Adipose tissue (tissue), 3 donors: ENCODE results near the gene MAST2. TPM values are rescaled to one million over a fixed set of nuclear protein-coding genes. Genes with fewer than 3 reads are reported as not detected.

ENCODE experiments used
- H3K27ac ChIP-seq: one replicate; pipeline ENCODE4 v1.5.1; 2013; ENCODE audit warnings: low read depth, low read length
- WGBS, 3 donors: extraction: QIAGEN DNeasy Blood & Tissue Kit; methylation state at CpG; one replicate each; pipeline ENCODE4 v1.1.7; 2013; 5-methylcytosine and 5-hydroxymethylcytosine counted together
- polyA plus RNA-seq, 3 donors: library from polyadenylated mRNA; stranded (reverse); fragments of 200-250 nt; gene quantifications; one replicate each; pipeline ENCODE4 v1.2.3, GENCODE V29; 2013
- donor health status: healthy with polysubstance abuse.
- donor health status: Bipolar disorder and iron deficiency.
- donor health status: healthy.

The MAST2 gene
- polyA plus RNA-seq, 3 donors = 4.4 to 11.4 (median 7.7) TPM

DNA sequence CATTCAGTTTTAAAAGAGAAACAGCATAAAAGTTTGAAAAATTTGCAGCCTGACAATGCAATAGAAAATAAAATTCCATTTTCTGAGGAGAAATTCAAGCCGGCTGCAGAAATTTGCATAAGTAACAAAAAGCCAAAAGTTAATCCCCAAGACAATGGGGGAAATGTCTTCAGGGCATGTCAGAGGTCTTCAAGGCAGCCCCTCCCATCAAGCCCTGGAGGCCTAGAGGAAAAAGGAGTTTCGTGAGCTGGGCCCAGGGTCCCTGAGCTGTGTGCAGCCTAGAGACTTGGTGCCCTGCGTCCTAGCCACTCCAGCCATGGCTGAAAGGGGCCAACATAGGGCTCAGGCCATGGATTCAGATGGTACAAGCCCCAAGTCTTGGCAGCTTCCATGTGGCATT lies 254.4 kb downstream of the MAST2 start:
- no peak overlapping the region for H3K27ac ChIP-seq
- 96 to 98% (median 98%) methylated on average over 3 of the region's 3 CpGs for WGBS, 3 donors

DNA sequence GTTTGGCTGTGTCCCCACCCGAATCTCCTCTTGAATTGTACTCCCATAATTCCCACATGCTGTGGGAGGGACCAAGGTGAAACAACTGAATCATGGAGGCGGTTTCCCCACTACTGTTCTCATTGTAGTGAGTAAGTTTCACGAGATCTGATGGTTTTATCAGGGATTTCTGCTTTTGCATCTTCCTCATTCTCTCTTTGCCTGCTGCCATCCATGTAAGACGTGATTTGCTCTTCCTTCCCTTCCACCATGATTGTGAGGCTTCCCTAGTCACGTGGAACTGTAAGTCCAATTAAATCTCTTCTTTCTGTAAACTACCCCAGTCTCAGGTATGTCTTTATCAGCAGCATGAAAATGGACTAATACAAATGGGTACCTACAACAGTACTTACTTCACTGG lies 255.5 kb downstream of the MAST2 start:
- H3K27ac ChIP-seq = no peak overlapping the region
- 90 to 91% (median 90%) methylated on average over 5 of the region's 5 CpGs for WGBS, 3 donors

DNA sequence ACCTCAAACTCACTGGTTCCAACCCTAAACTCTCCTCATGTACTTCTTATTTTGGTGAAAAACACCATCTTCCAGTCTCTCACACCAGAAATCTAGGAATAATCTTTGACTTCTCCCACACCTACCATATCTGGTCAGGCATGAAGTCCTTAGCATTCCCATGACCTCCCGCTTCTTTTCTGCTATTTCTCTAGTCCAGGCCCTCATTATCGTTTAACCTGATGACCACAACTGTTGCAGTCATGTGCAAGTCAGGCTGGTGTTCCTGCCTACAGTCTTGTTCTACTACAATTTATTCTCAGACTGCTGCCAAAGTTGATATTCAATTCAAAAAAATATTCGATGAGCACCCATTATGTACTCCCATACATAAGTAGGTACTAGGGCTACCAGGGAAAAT lies 257.7 kb downstream of the MAST2 start:
- no peak overlapping the region for H3K27ac ChIP-seq
- 63 to 74% (median 65%) methylated on average over 3 of the region's 3 CpGs for WGBS, 3 donors

DNA sequence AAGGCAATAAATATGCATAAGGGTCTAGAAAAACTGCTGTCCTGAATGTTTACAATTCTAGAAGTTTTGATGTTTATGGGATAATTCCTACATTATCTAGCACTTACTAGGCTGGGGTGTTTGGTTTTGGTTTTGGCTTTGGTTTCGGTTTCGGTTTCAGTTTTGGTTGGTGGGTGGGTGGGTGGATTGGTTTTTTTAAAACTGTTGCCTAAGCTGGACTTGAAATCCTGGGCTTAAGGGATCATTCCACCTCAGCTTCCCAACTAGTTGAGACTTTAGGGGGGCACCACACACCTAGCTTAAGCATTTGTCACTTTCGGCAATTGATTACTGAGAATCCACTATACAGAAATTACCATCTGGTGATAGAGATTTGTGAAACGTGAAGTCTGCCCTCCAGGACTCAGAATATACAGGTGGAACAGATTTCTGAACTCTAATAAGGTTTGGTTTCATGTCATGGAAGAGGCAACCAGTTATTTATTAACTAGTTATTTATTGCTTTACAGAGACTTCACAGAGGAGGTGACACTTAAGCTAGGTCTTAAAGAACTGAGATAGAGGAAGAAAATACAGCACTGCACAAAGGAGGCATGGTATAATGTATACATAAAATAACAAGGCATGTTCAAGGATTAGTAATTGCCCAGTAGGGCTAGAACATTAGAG lies 259.4 kb downstream of the MAST2 start:
- 74 to 79% (median 77%) methylated on average over 4 of the region's 4 CpGs for WGBS, 3 donors
- H3K27ac ChIP-seq = no peak overlapping the region

DNA sequence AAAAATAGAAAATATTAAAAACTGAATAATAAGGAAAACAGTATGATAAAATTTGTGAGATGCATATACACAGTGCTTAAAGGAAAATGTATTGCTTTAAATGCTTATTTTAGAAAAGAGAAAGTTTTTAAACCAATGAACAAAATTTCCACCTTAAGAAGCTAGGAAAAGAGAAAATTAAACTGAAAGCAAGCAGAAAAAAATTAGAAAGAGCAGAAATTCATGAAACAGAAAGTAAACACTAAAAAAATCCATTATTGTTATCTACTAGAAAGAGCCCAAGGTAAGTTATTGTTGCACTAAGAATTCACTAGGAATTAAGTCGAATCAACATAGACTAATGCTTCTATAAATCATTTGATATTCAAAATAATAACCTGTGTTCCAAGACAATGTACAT lies 261.3 kb downstream of the MAST2 start:
- H3K27ac ChIP-seq = no peak overlapping the region
- WGBS, 3 donors = 71 to 96% (median 88%) methylated on average over 1 of the region's 1 CpG

DNA sequence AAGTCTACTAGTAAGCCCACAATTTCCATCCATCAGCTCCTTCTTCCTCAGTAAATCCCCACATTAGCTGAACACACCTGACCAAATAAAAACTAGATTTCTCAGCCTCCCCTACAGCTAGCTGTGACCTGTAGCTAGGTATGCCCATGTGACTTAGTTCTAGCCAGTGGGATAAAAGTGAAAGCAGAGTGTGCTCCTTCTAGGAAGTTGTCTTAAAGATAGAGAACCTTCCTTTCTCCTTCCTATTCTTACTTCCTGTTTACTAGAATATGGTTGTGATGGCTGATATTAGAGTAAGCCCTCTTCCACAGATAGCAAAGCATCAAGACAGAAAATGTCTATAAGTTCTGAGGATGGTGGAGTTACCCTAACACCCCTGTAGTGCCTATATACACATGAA lies 262.0 kb downstream of the MAST2 start:
- H3K27ac ChIP-seq = no peak overlapping the region

DNA sequence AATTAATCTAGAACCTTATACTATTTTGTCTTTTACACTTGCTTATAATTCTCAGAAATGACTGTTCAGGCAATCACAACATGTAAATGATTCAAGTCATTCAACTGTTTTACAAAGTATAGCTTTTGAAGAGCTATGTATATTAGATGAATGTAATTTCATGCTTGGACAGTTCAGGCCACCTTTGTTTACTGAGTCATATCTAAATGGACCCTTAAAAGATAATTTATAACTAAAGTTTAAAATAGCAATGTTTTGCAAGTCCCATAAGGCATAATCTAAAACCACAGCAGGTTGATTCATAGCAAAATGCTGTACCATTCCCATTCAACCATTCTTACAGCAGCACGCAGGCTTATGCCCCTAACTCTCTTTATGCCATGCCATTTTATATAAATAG lies 264.2 kb downstream of the MAST2 start:
- 90 to 97% (median 96%) methylated on average over 1 of the region's 1 CpG for WGBS, 3 donors
- no peak overlapping the region for H3K27ac ChIP-seq

DNA sequence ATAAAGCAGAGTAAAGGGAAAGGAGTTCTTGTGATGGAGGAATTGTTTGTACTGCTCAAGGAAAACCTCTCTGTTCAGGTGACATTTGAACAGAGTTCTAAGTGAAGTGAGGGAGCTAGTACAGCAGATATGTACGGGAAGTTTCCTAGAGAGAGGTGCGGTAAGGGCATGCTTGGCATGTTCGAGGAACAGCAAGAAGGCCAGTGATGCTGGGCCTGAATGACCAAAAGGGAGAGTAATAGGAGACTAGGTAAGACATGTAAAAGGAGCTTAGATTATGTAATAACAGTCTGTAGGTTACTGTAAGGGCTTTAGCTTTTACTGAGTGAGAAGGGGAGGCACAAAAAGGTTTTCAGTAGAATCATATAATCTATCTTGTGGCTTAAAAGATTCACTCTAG lies 265.1 kb downstream of the MAST2 start:
- 86 to 91% (median 89%) methylated on average over 3 of the region's 3 CpGs for WGBS, 3 donors
- H3K27ac ChIP-seq = no peak overlapping the region

DNA sequence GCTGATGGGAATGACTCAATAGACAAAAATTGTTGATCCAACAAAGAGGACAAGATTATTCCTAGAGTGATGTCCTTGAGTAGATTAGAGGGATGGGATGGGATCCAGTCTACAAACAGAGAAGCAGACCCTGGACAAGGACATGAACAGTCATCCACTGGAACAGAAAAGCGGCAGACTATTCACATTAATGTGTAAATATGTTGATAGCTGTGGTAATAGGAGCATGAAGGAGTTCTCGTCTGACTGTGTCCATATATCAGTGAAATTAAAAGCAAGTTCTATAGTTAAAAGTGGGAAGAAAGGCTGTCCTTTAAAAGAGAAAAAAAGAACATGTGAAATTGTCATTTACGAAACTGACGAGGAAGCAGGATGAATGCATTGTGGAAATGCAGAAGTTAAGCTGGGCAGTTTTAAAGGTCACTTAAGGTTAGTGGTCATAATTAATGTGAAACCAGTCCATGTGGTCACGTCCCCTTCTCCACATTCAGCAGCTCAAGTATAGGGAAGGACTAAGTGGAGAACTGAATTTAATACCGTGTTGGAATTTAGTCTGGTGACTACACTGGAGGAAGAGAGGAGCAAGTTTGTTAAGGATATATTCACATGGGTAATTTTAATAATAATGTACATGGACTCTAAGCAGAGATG lies 266.9 kb downstream of the MAST2 start:
- WGBS, 3 donors = 59 to 80% (median 65%) methylated on average over 6 of the region's 6 CpGs
- no peak overlapping the region for H3K27ac ChIP-seq

DNA sequence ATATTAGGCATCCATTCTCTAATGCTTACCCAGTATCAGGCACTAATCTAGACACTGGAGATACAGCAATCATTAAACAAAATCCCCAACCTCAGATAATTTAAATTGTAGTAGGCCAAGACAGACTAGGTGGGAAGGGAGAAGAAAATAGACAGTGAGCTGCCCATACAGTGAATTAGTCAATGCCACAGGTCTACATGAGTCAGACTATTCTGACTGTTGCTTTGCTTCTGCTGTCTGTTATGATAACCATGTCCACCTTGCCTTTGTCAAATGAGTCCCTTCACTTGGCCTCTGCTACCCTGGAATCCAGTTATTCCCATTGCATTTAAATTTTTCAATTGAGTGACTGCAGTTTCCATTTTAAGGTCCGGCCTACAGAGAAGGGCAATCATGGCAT lies 269.6 kb downstream of the MAST2 start:
- H3K27ac ChIP-seq = no peak overlapping the region
- 97 to 100% (median 98%) methylated on average over 1 of the region's 1 CpG for WGBS, 3 donors

DNA sequence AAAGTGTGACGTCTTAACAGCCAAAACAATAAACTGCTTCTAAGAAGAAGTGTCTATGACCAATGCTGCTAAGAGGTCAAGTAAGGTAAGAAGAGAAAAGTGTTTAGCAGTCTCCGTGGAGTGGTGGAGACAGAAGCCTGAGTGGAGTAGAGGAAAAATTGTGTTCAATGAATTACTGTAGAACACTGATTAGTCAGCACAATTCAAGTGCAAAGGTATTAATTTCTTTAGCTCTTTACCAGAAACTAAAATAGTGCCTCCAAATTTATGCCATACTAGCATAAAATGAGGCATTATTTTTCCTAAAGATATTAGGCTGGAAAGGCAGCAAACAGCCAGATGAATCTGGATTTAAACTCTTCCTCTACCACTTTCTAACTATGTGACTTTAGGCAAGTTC lies 272.9 kb downstream of the MAST2 start:
- 75 to 85% (median 81%) methylated on average over 2 of the region's 2 CpGs for WGBS, 3 donors
- no peak overlapping the region for H3K27ac ChIP-seq

DNA sequence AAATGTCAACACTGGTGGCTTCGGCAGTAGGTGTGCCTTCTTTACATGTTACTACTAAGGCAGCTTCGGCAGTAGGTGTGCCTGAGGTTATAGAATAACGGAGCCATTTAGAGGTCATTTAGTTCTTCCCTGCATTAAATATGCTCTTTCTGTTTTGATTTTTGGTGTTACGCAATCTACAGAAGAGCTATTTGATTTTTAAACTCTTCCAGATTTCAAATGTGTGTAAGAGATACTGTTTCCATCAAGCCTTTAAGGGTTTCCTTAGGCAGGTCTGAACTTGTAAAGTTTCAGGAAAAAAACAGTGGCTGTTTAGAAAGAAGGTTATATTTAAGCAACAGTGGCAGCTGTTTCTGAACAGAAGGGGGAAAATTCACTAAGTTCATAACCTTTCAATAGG lies 274.2 kb downstream of the MAST2 start:
- H3K27ac ChIP-seq = no peak overlapping the region
- WGBS, 3 donors = 87 to 98% (median 96%) methylated on average over 4 of the region's 4 CpGs

DNA sequence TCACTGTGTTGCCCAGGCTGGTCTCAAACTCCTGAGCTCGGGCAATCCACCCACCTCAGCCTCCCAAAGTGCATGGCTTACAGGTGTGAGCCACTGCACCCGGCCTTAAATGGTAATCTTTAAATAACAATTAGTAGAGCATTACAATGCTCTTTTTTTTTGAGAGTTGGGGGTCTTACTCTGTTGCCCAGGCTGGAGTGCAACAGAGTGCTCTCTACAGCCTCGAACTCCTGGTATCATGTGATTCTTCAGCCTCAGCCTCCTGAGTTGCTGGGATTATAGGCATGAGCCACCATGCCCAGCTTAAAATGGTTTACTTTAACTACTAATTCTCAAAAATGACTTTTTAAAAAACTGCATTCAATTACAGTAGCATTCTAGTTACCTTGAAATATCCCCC lies 276.8 kb downstream of the MAST2 start:
- H3K27ac ChIP-seq = no peak overlapping the region
- WGBS, 3 donors = 80 to 89% (median 87%) methylated on average over 3 of the region's 3 CpGs

DNA sequence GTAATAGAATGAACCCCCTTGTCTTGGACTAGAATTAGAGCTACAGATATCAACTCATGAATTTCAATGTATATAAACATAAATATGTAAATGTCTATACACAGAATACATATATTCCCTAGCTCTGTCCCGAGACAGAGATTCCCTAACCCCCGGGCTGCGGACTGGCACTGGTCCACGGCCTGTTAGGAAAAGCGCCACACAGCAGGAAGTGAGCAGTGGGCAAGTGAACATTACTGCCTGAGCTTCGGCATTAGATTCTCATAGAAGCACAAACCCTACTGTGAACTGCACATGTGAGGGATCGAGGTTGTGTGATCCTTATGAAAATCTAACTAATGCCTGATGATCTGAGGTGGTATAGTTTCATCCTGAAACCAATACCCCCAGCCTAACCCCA lies 277.8 kb downstream of the MAST2 start:
- no peak overlapping the region for H3K27ac ChIP-seq
- WGBS, 3 donors = 67 to 82% (median 75%) methylated on average over 7 of the region's 7 CpGs

DNA sequence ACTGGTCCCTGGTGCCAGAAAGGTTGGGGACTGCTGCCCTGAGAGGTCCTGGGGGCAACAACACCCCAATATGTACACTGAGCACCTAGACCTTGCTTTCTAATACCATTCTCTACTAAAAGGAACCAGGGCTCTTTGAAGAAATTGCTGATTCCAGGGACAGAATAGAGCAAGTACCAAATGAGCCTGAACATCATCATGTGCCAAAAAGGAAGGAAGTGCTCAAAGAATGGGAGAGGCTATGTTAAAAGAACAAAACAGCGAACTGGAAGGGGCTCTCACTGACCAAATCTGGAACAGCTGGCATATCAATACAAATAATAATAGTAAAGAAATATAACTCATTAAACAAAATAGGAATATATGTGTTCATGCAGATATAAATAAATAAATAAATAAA lies 278.2 kb downstream of the MAST2 start:
- WGBS, 3 donors = 40 to 80% (median 50%) methylated on average over 1 of the region's 1 CpG
- H3K27ac ChIP-seq = no peak overlapping the region

DNA sequence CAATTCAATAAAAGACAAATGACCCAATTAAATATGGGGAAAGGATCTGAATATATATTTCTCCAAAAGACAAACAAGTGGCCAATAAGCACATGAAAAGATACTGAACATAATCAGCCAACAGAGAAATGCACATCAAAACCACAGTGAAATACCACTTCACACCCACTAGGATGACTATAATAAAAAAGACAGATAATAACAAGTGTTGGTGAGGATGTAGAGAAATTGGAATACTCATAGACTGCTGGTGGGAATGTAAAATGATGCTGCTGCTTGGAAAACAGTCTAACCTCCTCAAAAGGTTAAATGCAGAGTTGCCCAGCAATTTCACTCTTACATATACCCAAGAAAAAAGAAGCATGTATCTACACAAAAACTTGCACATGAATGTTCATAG lies 280.2 kb downstream of the MAST2 start:
- H3K27ac ChIP-seq = no peak overlapping the region

DNA sequence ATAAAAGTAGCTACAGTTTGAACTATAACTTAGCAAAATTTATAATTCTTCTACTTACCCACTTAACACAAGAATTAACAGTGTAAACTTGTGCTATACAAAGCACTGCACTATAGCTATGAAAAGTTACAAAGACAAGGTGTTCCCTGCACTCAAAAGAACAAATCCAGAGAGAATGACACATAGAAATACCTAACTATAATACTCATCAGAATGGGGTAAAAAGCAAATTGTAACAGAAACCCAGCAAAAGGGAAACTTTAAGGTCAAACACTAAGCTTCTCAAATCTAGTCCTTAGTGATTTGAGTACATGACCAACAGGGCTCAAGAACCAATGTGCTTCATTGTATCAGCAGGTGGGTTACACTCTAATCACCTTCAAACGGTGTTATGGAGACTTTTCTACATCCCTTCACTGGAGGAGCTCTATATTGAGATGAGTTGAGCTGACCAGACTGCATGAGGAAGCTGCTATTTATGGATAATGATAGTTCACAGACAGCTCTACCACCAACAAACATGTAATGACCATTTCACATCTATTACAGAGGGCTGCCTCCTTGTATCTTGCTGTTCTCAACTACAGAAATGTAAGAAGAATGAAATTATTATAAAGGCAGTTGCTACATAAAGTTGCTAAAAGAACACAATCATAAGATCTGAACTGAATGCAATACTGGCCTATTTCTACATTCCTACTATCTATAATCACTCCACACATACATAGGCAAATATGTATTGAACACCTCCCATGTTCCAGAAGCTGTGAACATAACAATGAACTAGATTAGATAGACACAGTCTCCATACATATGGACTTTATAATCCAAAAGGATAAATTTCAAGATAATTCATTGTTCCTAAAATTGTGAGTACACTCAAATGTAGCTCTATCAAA lies 281.4 kb downstream of the MAST2 start:
- WGBS, 3 donors = 78 to 92% (median 79%) methylated on average over 1 of the region's 1 CpG
- no peak overlapping the region for H3K27ac ChIP-seq
